Uterus (tissue), 2 donors: Measurements from ENCODE around the gene KRTAP1-1.
"Not testable (repeated sequence)": the region's sequence is repeated elsewhere in the genome, so short reads cannot be mapped to it uniquely, and the experiment has no call there.

Source experiments
- CTCF ChIP-seq, 4 experiments: fragments of 200-600 bp in 2 of 4; fragments of 450-650 bp in 2 of 4; sonication (generic) in 2 of 4; IDR thresholded peaks; one replicate each; pipeline ENCODE4 v1.5.1; 2016 to 2019; ENCODE audit warnings: antibody characterized with exemption in 4 of 4, mild to moderate bottlenecking in 2 of 4, moderate library complexity in 1 of 4
- POLR2A ChIP-seq, 2 donors: fragments of 450-650 bp; IDR thresholded peaks; one replicate each; pipeline ENCODE4 v1.6.1; 2016; ENCODE audit warnings: antibody characterized with exemption in 2 of 2, mild to moderate bottlenecking in 1 of 2, moderate library complexity in 1 of 2

DNA sequence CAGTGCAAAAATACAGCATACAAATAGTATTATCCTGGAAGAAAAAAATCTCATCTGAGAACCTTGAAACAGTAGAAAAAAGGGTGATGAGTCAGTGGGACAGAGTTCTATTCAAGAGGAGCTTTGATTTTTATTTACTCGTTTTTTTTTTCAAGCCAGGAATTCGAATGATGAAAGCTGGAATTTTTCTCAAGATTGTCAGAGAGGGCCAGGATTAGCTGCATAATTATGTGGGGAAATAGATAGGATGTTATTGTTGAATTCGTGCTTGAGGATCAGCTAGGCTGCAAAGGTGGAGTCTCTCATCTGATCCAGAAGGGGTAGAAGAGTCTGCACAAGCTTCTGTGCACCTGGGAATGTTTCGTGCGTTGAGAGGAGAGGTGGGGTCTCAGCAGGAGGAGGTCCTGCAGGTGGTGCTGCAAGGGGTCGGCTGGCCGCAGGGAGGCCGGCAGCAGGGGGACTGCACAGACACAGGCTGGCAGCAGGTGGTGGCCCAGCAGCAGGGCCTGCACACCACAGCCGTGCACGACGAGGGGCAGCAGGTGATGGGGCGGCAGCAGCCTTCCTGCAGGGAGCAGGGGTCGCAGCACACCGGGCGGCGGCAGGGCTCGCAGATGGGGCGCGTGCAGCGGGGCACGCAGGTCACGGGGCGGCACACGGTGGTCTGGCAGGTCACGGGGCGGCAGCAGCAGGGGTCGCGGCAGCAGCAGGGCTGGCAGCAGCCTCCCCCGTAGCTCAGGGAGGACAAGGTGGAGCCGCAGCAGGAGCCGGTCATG lies 18.2 kb upstream of the KRTAP1-1 start:
- not testable (repeated sequence) for TF ChIP-seq POLR2A, CTCF (IDR thresholded peaks at IDR 0.05)
